Measurements from ENCODE around the gene USF3. TPM values are rescaled to one million over a fixed set of nuclear protein-coding genes. Genes with fewer than 3 reads are reported as not detected.

The USF3 gene
- total RNA-seq, 1 donor from 2014 or later, result 11.3 TPM

DNA sequence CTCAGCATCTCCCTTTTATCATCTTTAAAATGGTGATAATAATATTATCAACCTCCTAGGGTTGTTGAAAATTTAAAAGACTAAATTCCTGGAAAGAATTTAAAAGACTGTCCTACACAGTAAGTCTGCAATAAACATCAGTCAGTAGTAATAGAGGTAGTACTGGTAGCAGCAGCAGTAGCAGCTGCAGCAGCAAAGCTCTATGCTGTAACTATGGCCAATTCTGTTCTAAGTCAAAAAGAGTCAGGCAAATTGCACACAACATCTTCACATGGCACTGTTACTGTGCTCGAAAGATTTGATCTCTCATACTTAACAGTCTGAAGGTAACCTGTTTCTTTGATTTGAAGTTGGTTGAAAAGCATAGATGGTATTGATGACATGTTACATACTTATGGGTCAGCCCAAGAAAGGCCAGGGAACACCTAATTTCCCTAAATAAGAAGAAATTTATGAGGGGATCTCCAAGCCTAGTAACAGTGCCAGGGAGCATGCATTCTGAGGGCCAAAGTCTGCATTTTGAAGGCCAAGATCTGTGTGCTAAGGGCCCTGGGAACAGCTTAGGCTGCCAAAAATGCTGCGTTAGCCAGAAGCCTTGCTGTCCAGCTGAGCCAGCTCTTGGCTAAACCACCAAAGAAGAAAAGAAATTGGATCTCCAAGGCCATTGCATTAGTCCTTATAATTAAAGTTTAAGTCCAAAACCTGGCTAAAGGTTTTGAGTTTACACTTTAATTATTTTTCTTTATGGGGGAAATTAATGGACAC is 95.8 kb downstream of the USF3 start:
- TF ChIP-seq, protein P1, sequence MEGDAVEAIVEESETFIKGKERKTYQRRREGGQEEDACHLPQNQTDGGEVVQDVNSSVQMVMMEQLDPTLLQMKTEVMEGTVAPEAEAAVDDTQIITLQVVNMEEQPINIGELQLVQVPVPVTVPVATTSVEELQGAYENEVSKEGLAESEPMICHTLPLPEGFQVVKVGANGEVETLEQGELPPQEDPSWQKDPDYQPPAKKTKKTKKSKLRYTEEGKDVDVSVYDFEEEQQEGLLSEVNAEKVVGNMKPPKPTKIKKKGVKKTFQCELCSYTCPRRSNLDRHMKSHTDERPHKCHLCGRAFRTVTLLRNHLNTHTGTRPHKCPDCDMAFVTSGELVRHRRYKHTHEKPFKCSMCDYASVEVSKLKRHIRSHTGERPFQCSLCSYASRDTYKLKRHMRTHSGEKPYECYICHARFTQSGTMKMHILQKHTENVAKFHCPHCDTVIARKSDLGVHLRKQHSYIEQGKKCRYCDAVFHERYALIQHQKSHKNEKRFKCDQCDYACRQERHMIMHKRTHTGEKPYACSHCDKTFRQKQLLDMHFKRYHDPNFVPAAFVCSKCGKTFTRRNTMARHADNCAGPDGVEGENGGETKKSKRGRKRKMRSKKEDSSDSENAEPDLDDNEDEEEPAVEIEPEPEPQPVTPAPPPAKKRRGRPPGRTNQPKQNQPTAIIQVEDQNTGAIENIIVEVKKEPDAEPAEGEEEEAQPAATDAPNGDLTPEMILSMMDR (IDR thresholded peaks at IDR 0.05; ENCODE audit: insufficient read depth, low read length, poor library complexity, severe bottlenecking), result no peak
- DNase-seq (ENCODE audit: low read depth), result no peak
- H3K4me3 ChIP-seq (ENCODE audit: low read depth, low read length), result no peak overlapping the region

More for the DNA sequence above, 95.8 kb downstream of the USF3 start:
- Histone ChIP-seq H3K36me3 (ENCODE audit: control insufficient read depth, insufficient read depth, low read length) (no peaks in the 10 kb centered on the region), H3K27me3 (ENCODE audit: control insufficient read depth, insufficient read depth, low read length) (no peaks in the 10 kb centered on the region)

Other genes starting within 250 kb of the USF3 start
- gene SPICE1, start 181.5 kb downstream of the USF3 start, total RNA-seq, result 14.5 and 15.2 TPM in 2 replicates
- gene SIDT1, start 164.1 kb downstream of the USF3 start, total RNA-seq, result 0.04 and 0.14 TPM in 2 replicates
- gene NAA50, start 49.6 kb upstream of the USF3 start, total RNA-seq, result 110 and 149 TPM in 2 replicates
- gene ATP6V1A, start 50.4 kb upstream of the USF3 start, total RNA-seq, result 43.4 and 43.6 TPM in 2 replicates
- 2.0 and 4.1 TPM in 2 replicates for gene GRAMD1C, start 142.1 kb upstream of the USF3 start, total RNA-seq